H9 (cell line): ENCODE data around the gene GNMT. TPM values are rescaled to one million over a fixed set of nuclear protein-coding genes. Genes with fewer than 3 reads are reported as not detected.

ENCODE experiments used
- DNase-seq: peaks from one replicate; pipeline ENCODE4 v3.0.0-alpha.2; 2017
- H2AFZ ChIP-seq: one replicate; pipeline ENCODE4 v1.6.1; 2013; ENCODE audit warnings: mild to moderate bottlenecking, low read length, control low read depth, moderate library complexity
- H2AK5ac ChIP-seq: 2 replicates; pipeline ENCODE4 v1.6.1; 2013; ENCODE audit warnings: low read length, control low read depth, mixed read lengths; ENCODE audit not compliant: insufficient read length
- H2BK120ac ChIP-seq: one replicate; pipeline ENCODE4 v1.6.1; 2013; ENCODE audit warnings: low read depth, mild to moderate bottlenecking, low read length, control low read depth, inconsistent platforms; ENCODE audit not compliant: poor library complexity, severe bottlenecking
- H2BK12ac ChIP-seq: 2 replicates; pipeline ENCODE4 v1.6.1; 2013; ENCODE audit warnings: low read length, control low read depth, mixed read lengths, low read depth; ENCODE audit not compliant: insufficient read length
- H2BK15ac ChIP-seq: 2 replicates; pipeline ENCODE4 v1.6.1; 2013; ENCODE audit warnings: low read depth, low read length, control low read depth
- H2BK20ac ChIP-seq: one replicate; pipeline ENCODE4 v1.6.1; 2013; ENCODE audit warnings: low read depth, mild to moderate bottlenecking, low read length, control low read depth, inconsistent platforms; ENCODE audit not compliant: poor library complexity, severe bottlenecking
- H2BK5ac ChIP-seq: 2 replicates; pipeline ENCODE4 v1.6.1; 2013; ENCODE audit warnings: low read length, control low read depth, mixed read lengths; ENCODE audit not compliant: insufficient read length
- H3K14ac ChIP-seq: 2 replicates; pipeline ENCODE4 v1.6.1; 2013; ENCODE audit warnings: low read length, control low read depth; ENCODE audit not compliant: insufficient read depth
- H3K18ac ChIP-seq: 2 replicates; pipeline ENCODE4 v1.6.1; 2013; ENCODE audit warnings: low read depth, mild to moderate bottlenecking, mixed read lengths, low read length, control low read depth; ENCODE audit not compliant: insufficient read length
- H3K23ac ChIP-seq: 2 replicates; pipeline ENCODE4 v1.6.1; 2013; ENCODE audit warnings: low read length, control low read depth, mixed read lengths, low read depth; ENCODE audit not compliant: insufficient read length
- H3K23me2 ChIP-seq: 2 replicates; pipeline ENCODE4 v1.6.1; 2013; ENCODE audit warnings: low read depth, mild to moderate bottlenecking, mixed read lengths, low read length, control low read depth; ENCODE audit not compliant: insufficient read length, poor library complexity, severe bottlenecking
- H3K27ac ChIP-seq: 2 replicates; pipeline ENCODE4 v1.5.1; 2013; ENCODE audit warnings: low read length, control low read depth, mixed read lengths, low read depth; ENCODE audit not compliant: insufficient read length
- H3K27me3 ChIP-seq: 2 replicates; pipeline ENCODE4 v1.6.1; 2013; ENCODE audit warnings: low read length, control low read depth, inconsistent platforms; ENCODE audit not compliant: insufficient read depth
- H3K4ac ChIP-seq: 2 replicates; pipeline ENCODE4 v1.6.1; 2013; ENCODE audit warnings: low read depth, mild to moderate bottlenecking, control low read depth, inconsistent platforms, low read length, moderate library complexity
- H3K4me1 ChIP-seq: 2 replicates; pipeline ENCODE4 v1.6.1; 2013; ENCODE audit warnings: low read length, control low read depth, inconsistent platforms; ENCODE audit not compliant: insufficient read depth
- H3K4me2 ChIP-seq: 2 replicates; pipeline ENCODE4 v1.6.1; 2013; ENCODE audit warnings: low read length, control low read depth, mixed read lengths; ENCODE audit not compliant: insufficient read length, insufficient read depth
- H3K56ac ChIP-seq: 2 replicates; pipeline ENCODE4 v1.6.1; 2013; ENCODE audit warnings: low read depth, mild to moderate bottlenecking, mixed read lengths, low read length, control low read depth; ENCODE audit not compliant: insufficient read length
- H3K79me1 ChIP-seq: 2 replicates; pipeline ENCODE4 v1.6.1; 2013; ENCODE audit warnings: low read depth, mild to moderate bottlenecking, moderate library complexity, low read length, control low read depth, inconsistent platforms; ENCODE audit not compliant: insufficient read depth, poor library complexity, severe bottlenecking
- H3K79me2 ChIP-seq: 2 replicates; pipeline ENCODE4 v1.6.1; 2013; ENCODE audit warnings: low read length, control low read depth, inconsistent platforms; ENCODE audit not compliant: insufficient read depth
- H3K9ac ChIP-seq: 2 replicates; pipeline ENCODE4 v1.6.1; 2013; ENCODE audit warnings: low read length, control low read depth, mixed read lengths; ENCODE audit not compliant: insufficient read length; ENCODE audit errors: extremely low read depth
- H3K9me3 ChIP-seq: one replicate; pipeline ENCODE4 v1.6.1; 2013; ENCODE audit warnings: low read depth, low read length, inconsistent platforms; ENCODE audit not compliant: control insufficient read depth
- H3T11ph ChIP-seq: one replicate; pipeline ENCODE4 v1.6.1; 2013; ENCODE audit warnings: mild to moderate bottlenecking, low read length, control low read depth, inconsistent platforms
- H4K20me1 ChIP-seq: one replicate; pipeline ENCODE4 v1.6.1; 2013; ENCODE audit not compliant: control insufficient read depth, insufficient read length, insufficient read depth
- H4K5ac ChIP-seq: 2 replicates; pipeline ENCODE4 v1.6.1; 2013; ENCODE audit warnings: low read depth, mild to moderate bottlenecking, mixed read lengths, low read length, control low read depth; ENCODE audit not compliant: insufficient read length
- H4K8ac ChIP-seq: replicated peaks from 2 replicates; pipeline ENCODE4 v1.6.1; 2013; ENCODE audit warnings: low read length, control low read depth, mixed read lengths, low read depth; ENCODE audit not compliant: insufficient read length
- H4K91ac ChIP-seq: 2 replicates; pipeline ENCODE4 v1.6.1; 2013; ENCODE audit warnings: low read depth, mild to moderate bottlenecking, moderate library complexity, mixed read lengths, low read length, control low read depth; ENCODE audit not compliant: insufficient read length
- H3K27ac Mint-ChIP-seq, 3 experiments: 2 replicates in 2 of 3; 3 replicates in 1 of 3; pipeline ENCODE4 v1.8.0; 2020 to 2021; ENCODE audit warnings: mixed read lengths in 3 of 3, mild to moderate bottlenecking in 1 of 3, moderate library complexity in 1 of 3
- H3K27me3 Mint-ChIP-seq: 2 replicates; pipeline ENCODE4 v1.8.0; 2021; ENCODE audit warnings: low read depth, mild to moderate bottlenecking, moderate library complexity, mixed read lengths
- H3K36me3 Mint-ChIP-seq, 3 experiments: 2 replicates in 2 of 3; 3 replicates in 1 of 3; pipeline ENCODE4 v1.8.0; 2020 to 2021; ENCODE audit warnings: low read depth in 3 of 3, mixed read lengths in 3 of 3; ENCODE audit not compliant: insufficient read depth in 1 of 3
- H3K4me1 Mint-ChIP-seq, 2 experiments: 2 replicates each; pipeline ENCODE4 v1.8.0; 2020; ENCODE audit warnings: mixed read lengths in 2 of 2
- H3K4me3 Mint-ChIP-seq, 2 experiments: 2 replicates in 1 of 2; 3 replicates in 1 of 2; pipeline ENCODE4 v1.8.0; 2020 to 2021; ENCODE audit warnings: mild to moderate bottlenecking in 2 of 2, mixed read lengths in 2 of 2, moderate library complexity in 1 of 2
- H3K9me3 Mint-ChIP-seq, 2 experiments: 2 replicates in 1 of 2; 3 replicates in 1 of 2; pipeline ENCODE4 v1.8.0; 2020; ENCODE audit warnings: mild to moderate bottlenecking in 2 of 2, mixed read lengths in 2 of 2, moderate library complexity in 1 of 2
- CTCF ChIP-seq: fragments of 200-600 bp; sonication (generic); conservative IDR thresholded peaks from 3 replicates; pipeline ENCODE4 v1.8.0; 2021; ENCODE audit warnings: antibody characterized with exemption, mild to moderate bottlenecking
- WGBS: extraction: QIAGEN DNeasy Blood & Tissue Kit; methylation state at CpG from one replicate; pipeline ENCODE4 v1.1.7; 2013; ENCODE audit warnings: missing lambda C conversion rate, low lambda C conversion rate, mixed read lengths; ENCODE audit not compliant: insufficient read length; ENCODE audit errors: extremely low coverage; 5-methylcytosine and 5-hydroxymethylcytosine counted together
- total RNA-seq: library from RNA; stranded (reverse); gene quantifications from 2 replicates; pipeline ENCODE4 v1.2.1, GENCODE V29; 2021

GNMT gene
- total RNA-seq, 1 experiment from 2014 or later, result 1.1 TPM

GRCh38 chr6:42961020-42961470, 491 bp downstream of the GNMT start:
- no peak overlapping the region for H3K4ac ChIP-seq
- Mint-ChIP-seq H3K27me3 (peaks cover 36% of the 10 kb centered on the region), H3K4me1 (peaks cover 15 to 16% of the 10 kb centered on the region in 2 experiments), H3K27ac (peak overlapping the region in 1 of 3 experiments; percentile 73; a peak in 2 of 7 replicates), H3K9me3 (0 out of 5 replicates have a peak, but pooled peaks cover 0 to 2% of the 10 kb centered on the region in 2 experiments), H3K4me3 (peak overlapping the region; percentile 75 to 89), H3K36me3 (peaks cover 0 to 21% (median 9%) of the 10 kb centered on the region in 3 experiments; a peak in 4 of 7 replicates)
- no peak overlapping the region for H3K9ac ChIP-seq
- no peak overlapping the region for H2AFZ ChIP-seq
- H4K8ac ChIP-seq, result no peak overlapping the region
- no peaks in the 10 kb centered on the region for H4K20me1 ChIP-seq
- H3K14ac ChIP-seq, result no peak overlapping the region
- H2BK120ac ChIP-seq, result no peak overlapping the region
- no peaks in the 10 kb centered on the region for H3K79me2 ChIP-seq
- DNase-seq, result no peak
- H3T11ph ChIP-seq, result no peak overlapping the region
- H3K18ac ChIP-seq, result no peak overlapping the region
- H3K79me1 ChIP-seq, result no peaks in the 10 kb centered on the region
- H3K4me1 ChIP-seq, result no peaks in the 10 kb centered on the region
- no peak overlapping the region for H3K23ac ChIP-seq
- peaks cover 10% of the 10 kb centered on the region for H3K23me2 ChIP-seq
- peak overlapping the region; percentile 84 for H3K4me2 ChIP-seq
- H2AK5ac ChIP-seq, result no peak overlapping the region
- whole genome bisulfite sequencing, result no CpG with 5 or more reads among the region's 15 CpGs
- no peak overlapping the region for H3K56ac ChIP-seq
- H4K5ac ChIP-seq, result no peak overlapping the region
- no peaks in the 10 kb centered on the region for H3K9me3 ChIP-seq
- no peak overlapping the region for H2BK12ac ChIP-seq
- H2BK15ac ChIP-seq, result no peak overlapping the region
- TF ChIP-seq CTCF, result no peak
- no peak overlapping the region for H4K91ac ChIP-seq
- H2BK5ac ChIP-seq, result no peak overlapping the region
- H3K27me3 ChIP-seq, result peaks cover 6% of the 10 kb centered on the region; the same call in 1 of the 2 replicates
- H2BK20ac ChIP-seq, result no peak overlapping the region
- no peak overlapping the region for H3K27ac ChIP-seq
